GM20000 (cell line): ENCODE results near the gene TBC1D8.

Experiments
- DNase-seq: peaks from one replicate; pipeline ENCODE4 v3.0.0; 2012; ENCODE audit warnings: low spot score
- CTCF ChIP-seq: IDR thresholded peaks from 2 replicates; pipeline ENCODE4 v1.5.1; 2012; ENCODE audit warnings: mild to moderate bottlenecking, control low read depth; ENCODE audit errors: extremely low read depth, missing control alignments

Gene TBC1D8

GRCh38 chr2:101018934-101019333, 132.2 kb downstream of the TBC1D8 start:
- no peak for TF ChIP-seq CTCF
- DNase-seq, result no peak

GRCh38 chr2:101017371-101017770, 133.8 kb downstream of the TBC1D8 start:
- no peak for DNase-seq
- TF ChIP-seq CTCF, result no peak

- no peak for DNase-seq
- TF ChIP-seq CTCF, result no peak
These were observed 136.8 kb downstream of the TBC1D8 start for GRCh38 chr2:101014264-101014857.

GRCh38 chr2:101012706-101013181, 138.4 kb downstream of the TBC1D8 start:
- no peak for DNase-seq
- TF ChIP-seq CTCF, result peak; percentile 50

- no peak for TF ChIP-seq CTCF
- no peak for DNase-seq
These were observed 139.0 kb downstream of the TBC1D8 start for GRCh38 chr2:101012054-101012705.

GRCh38 chr2:101011152-101011551, 140.0 kb downstream of the TBC1D8 start:
- no peak for DNase-seq
- no peak for TF ChIP-seq CTCF

GRCh38 chr2:101007415-101008345, 143.5 kb downstream of the TBC1D8 start:
- no peak for DNase-seq

More at GRCh38 chr2:101007415-101008345, 143.5 kb downstream of the TBC1D8 start:
- no peak for TF ChIP-seq CTCF
